Fibroblast of skin of left quadriceps (primary cell): ENCODE data around the gene RTN4RL2.

Experiments
- DNase-seq, 2 experiments: peaks; one replicate each; pipeline ENCODE4 v3.0.0-alpha.2; 2013; ENCODE audit warnings: low read depth in 2 of 2

RTN4RL2 gene

GRCh38 chr11:57460022-57460757 is at the start of gene RTN4RL2:
Gene RTN4RL2, plus strand, starts transcription at chr11:57460528. Its CDS starts 338 bp downstream, at chr11:57460866.
- peak in 1 of 2 experiments; percentile 23 for DNase-seq

- no peak for DNase-seq
These were observed 46.6 kb upstream of the RTN4RL2 start for GRCh38 chr11:57413681-57414080.

GRCh38 chr11:57414612-57415212 is 45.6 kb upstream of the RTN4RL2 start:
- DNase-seq: no peak

GRCh38 chr11:57416436-57416835 is 43.9 kb upstream of the RTN4RL2 start:
- DNase-seq: no peak

- no peak for DNase-seq
These were observed 43.3 kb upstream of the RTN4RL2 start for GRCh38 chr11:57417056-57417455.

- DNase-seq: no peak
These were observed 42.2 kb upstream of the RTN4RL2 start for GRCh38 chr11:57418131-57418530.

GRCh38 chr11:57419146-57419545 is 41.2 kb upstream of the RTN4RL2 start:
- no peak for DNase-seq

- no peak for DNase-seq
These were observed 39.3 kb upstream of the RTN4RL2 start for GRCh38 chr11:57421066-57421465.

- DNase-seq: no peak
These were observed 38.5 kb upstream of the RTN4RL2 start for GRCh38 chr11:57421805-57422204.

- DNase-seq: no peak
These were observed 37.7 kb upstream of the RTN4RL2 start for GRCh38 chr11:57422669-57423068.

- DNase-seq: no peak
These were observed 36.1 kb upstream of the RTN4RL2 start for GRCh38 chr11:57424137-57424791.

GRCh38 chr11:57424792-57425564 is 35.4 kb upstream of the RTN4RL2 start:
- peak; percentile 66 to 78 for DNase-seq

GRCh38 chr11:57425565-57426438 is 34.5 kb upstream of the RTN4RL2 start:
- no peak for DNase-seq

GRCh38 chr11:57426439-57426928 is 33.8 kb upstream of the RTN4RL2 start:
- no peak for DNase-seq

- peak; percentile 84 for DNase-seq
These were observed 33.2 kb upstream of the RTN4RL2 start, which contains the start of gene SLC43A3 for GRCh38 chr11:57426929-57427726. Gene SLC43A3, minus strand, starts transcription at chr11:57427121. Its CDS starts 949 bp downstream, at chr11:57426172.

- no peak for DNase-seq
These were observed 32.6 kb upstream of the RTN4RL2 start for GRCh38 chr11:57427727-57428082.

GRCh38 chr11:57428643-57429042 is 31.7 kb upstream of the RTN4RL2 start:
- no peak for DNase-seq

- no peak for DNase-seq
These were observed 30.4 kb upstream of the RTN4RL2 start for GRCh38 chr11:57429946-57430345.

GRCh38 chr11:57430952-57431351 is 29.4 kb upstream of the RTN4RL2 start:
- no peak for DNase-seq

GRCh38 chr11:57432149-57432561 is 28.2 kb upstream of the RTN4RL2 start:
- no peak for DNase-seq
